ENCODE results near the gene LIN54.
"Not testable (repeated sequence)": the region's sequence is repeated elsewhere in the genome, so short reads cannot be mapped to it uniquely, and the experiment has no call there.

DNA sequence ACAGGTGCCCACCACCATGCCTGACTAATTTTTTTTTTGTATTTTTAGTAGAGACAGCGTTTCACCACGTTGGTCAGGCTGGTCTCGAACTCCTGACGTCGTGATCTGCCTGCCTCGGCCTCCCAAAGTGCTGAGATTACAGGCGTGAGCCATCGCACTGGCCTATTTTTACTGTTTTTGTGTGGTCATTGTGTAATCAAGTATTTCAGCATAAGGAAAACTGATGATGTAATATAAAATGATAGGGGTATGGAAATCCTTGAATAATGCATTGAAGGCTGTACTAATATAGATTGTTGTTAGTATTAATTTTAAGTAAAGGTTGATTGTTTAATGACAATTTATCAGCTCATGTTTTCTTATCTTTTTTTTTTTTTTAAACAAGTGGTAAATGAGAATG is 38.2 kb upstream of the LIN54 start:
- TF ChIP-seq, protein P1, sequence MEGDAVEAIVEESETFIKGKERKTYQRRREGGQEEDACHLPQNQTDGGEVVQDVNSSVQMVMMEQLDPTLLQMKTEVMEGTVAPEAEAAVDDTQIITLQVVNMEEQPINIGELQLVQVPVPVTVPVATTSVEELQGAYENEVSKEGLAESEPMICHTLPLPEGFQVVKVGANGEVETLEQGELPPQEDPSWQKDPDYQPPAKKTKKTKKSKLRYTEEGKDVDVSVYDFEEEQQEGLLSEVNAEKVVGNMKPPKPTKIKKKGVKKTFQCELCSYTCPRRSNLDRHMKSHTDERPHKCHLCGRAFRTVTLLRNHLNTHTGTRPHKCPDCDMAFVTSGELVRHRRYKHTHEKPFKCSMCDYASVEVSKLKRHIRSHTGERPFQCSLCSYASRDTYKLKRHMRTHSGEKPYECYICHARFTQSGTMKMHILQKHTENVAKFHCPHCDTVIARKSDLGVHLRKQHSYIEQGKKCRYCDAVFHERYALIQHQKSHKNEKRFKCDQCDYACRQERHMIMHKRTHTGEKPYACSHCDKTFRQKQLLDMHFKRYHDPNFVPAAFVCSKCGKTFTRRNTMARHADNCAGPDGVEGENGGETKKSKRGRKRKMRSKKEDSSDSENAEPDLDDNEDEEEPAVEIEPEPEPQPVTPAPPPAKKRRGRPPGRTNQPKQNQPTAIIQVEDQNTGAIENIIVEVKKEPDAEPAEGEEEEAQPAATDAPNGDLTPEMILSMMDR (IDR thresholded peaks at IDR 0.05) = not testable (repeated sequence)
- not testable (repeated sequence) for TF ChIP-seq ZNF396 (CRISPR knock-in tag; IDR thresholded peaks at IDR 0.05; ENCODE audit: borderline replicate concordance); ZNF138 (CRISPR knock-in tag; conservative IDR thresholded peaks at IDR 0.05); ESRRA (CRISPR knock-in tag; IDR thresholded peaks at IDR 0.05; ENCODE audit: borderline replicate concordance)
- TF ChIP-seq, protein P2, sequence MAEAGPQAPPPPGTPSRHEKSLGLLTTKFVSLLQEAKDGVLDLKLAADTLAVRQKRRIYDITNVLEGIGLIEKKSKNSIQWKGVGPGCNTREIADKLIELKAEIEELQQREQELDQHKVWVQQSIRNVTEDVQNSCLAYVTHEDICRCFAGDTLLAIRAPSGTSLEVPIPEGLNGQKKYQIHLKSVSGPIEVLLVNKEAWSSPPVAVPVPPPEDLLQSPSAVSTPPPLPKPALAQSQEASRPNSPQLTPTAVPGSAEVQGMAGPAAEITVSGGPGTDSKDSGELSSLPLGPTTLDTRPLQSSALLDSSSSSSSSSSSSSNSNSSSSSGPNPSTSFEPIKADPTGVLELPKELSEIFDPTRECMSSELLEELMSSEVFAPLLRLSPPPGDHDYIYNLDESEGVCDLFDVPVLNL (CRISPR knock-in tag; IDR thresholded peaks at IDR 0.05; ENCODE audit: borderline replicate concordance, low read depth) = not testable (repeated sequence)
